Measurements from ENCODE around the gene TBC1D5. TPM values are rescaled to one million over a fixed set of nuclear protein-coding genes. Genes with fewer than 3 reads are reported as not detected.

TBC1D5 gene
- total RNA-seq, 1 experiment from 2014 or later = 43.3 TPM

- peaks cover 11% of the 10 kb centered on the region for H3K4me1 Mint-ChIP-seq (ENCODE audit: insufficient read depth, unreplicated experiment)
- no peaks in the 10 kb centered on the region for H3K27me3 Mint-ChIP-seq (ENCODE audit: insufficient read depth, unreplicated experiment)
- no TSS peak for BruUV-seq (replicated peaks)
Measured at GRCh38 chr3:17577796-17578520, 164.5 kb downstream of the TBC1D5 start.

DNA sequence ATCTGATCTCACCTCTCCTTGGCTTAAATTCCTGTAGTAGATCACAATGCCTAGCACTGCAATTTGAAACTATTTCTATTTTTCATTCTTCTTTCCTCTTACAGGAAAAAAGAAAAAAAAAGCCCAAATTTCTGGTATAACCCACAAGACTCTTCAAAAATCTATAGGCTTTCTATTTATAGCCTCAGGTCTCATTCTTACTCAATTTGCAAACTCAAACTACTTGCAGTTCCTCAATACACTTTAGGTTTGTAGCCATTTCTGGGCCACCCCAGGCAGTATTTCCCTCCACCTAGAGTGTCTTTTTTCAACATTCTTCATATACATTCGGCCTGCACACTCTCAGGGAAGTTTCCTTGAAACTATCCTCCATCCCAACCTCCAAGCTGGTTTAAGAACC, 169.0 kb downstream of the TBC1D5 start:
- peaks cover 9% of the 10 kb centered on the region for H3K4me1 Mint-ChIP-seq (ENCODE audit: insufficient read depth, unreplicated experiment)
- no peaks in the 10 kb centered on the region for H3K9me3 Mint-ChIP-seq (ENCODE audit: unreplicated experiment)
- DNase-seq (ENCODE audit: unreplicated experiment) = no peak
- no peak overlapping the region for H3K4me3 Mint-ChIP-seq (ENCODE audit: unreplicated experiment)
- POLR2A ChIA-PET = no interaction called here
- TF ChIP-seq, protein P1, sequence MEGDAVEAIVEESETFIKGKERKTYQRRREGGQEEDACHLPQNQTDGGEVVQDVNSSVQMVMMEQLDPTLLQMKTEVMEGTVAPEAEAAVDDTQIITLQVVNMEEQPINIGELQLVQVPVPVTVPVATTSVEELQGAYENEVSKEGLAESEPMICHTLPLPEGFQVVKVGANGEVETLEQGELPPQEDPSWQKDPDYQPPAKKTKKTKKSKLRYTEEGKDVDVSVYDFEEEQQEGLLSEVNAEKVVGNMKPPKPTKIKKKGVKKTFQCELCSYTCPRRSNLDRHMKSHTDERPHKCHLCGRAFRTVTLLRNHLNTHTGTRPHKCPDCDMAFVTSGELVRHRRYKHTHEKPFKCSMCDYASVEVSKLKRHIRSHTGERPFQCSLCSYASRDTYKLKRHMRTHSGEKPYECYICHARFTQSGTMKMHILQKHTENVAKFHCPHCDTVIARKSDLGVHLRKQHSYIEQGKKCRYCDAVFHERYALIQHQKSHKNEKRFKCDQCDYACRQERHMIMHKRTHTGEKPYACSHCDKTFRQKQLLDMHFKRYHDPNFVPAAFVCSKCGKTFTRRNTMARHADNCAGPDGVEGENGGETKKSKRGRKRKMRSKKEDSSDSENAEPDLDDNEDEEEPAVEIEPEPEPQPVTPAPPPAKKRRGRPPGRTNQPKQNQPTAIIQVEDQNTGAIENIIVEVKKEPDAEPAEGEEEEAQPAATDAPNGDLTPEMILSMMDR (IDR thresholded peaks at IDR 0.05; ENCODE audit: unreplicated experiment) = no peak
- H3K27me3 Mint-ChIP-seq (ENCODE audit: insufficient read depth, unreplicated experiment) = no peaks in the 10 kb centered on the region
- CTCF ChIA-PET = no interaction called here
- intact Hi-C loops (cut with micrococcal nuclease) = no loop called here
- H3K27ac Mint-ChIP-seq (ENCODE audit: low read depth, unreplicated experiment) = no peak overlapping the region
- H3K36me3 Mint-ChIP-seq (ENCODE audit: insufficient read depth, unreplicated experiment) = no peaks in the 10 kb centered on the region
- BruUV-seq (replicated peaks) = no TSS peak

More at GRCh38 chr3:17577796-17578520, 164.5 kb downstream of the TBC1D5 start:
- ChIA-PET POLR2A (interaction anchor here (0.7 to 1.2 kb wide), 2 partner anchors 54 to 164 kb away, joined by 3 to 4 read pairs; partner anchors contain the start of gene TBC1D5), CTCF (no interaction called here)
- Mint-ChIP-seq H3K27ac (ENCODE audit: low read depth, unreplicated experiment) (no peak overlapping the region), H3K36me3 (ENCODE audit: insufficient read depth, unreplicated experiment) (no peaks in the 10 kb centered on the region), H3K4me3 (ENCODE audit: unreplicated experiment) (no peak overlapping the region), H3K9me3 (ENCODE audit: unreplicated experiment) (no peaks in the 10 kb centered on the region)
- TF ChIP-seq, protein P1 (IDR thresholded peaks at IDR 0.05; ENCODE audit: unreplicated experiment) = no peak
- intact Hi-C loops (cut with micrococcal nuclease) = no loop called here
- peak; percentile 51 for DNase-seq (ENCODE audit: unreplicated experiment)

DNA sequence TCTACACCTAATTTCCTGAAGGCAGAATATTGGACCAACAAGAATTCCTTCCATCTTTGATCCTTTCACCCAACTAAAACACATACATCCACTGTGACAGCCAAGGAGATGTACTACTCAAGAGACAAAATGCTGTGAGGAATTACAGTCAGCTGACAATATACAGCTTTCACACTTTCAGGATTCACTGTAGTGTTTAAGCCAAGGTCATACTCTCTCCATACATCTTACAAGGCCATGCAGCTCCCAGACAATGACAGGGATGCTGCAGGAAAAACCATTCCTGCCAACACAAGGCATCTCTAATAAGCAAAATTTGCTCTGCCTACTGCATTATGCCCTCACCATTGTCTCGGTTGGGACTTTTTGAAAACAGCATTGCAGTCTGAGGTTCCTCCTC, 170.7 kb downstream of the TBC1D5 start:
- ChIA-PET POLR2A (interaction anchor here (0.6 kb wide), 1 partner anchor 715 kb away, joined by 3 read pairs; no protein-coding TSS in a partner anchor), CTCF (no interaction called here)
- no TSS peak for BruUV-seq (replicated peaks)
- Mint-ChIP-seq H3K36me3 (ENCODE audit: insufficient read depth, unreplicated experiment) (no peaks in the 10 kb centered on the region), H3K27ac (ENCODE audit: low read depth, unreplicated experiment) (no peak overlapping the region), H3K27me3 (ENCODE audit: insufficient read depth, unreplicated experiment) (no peaks in the 10 kb centered on the region), H3K4me1 (ENCODE audit: insufficient read depth, unreplicated experiment) (no peaks in the 10 kb centered on the region), H3K4me3 (ENCODE audit: unreplicated experiment) (no peak overlapping the region), H3K9me3 (ENCODE audit: unreplicated experiment) (no peaks in the 10 kb centered on the region)
- intact Hi-C loops (cut with micrococcal nuclease) = no loop called here
- TF ChIP-seq, protein P1 (IDR thresholded peaks at IDR 0.05; ENCODE audit: unreplicated experiment) = no peak
- no peak for DNase-seq (ENCODE audit: unreplicated experiment)

DNA sequence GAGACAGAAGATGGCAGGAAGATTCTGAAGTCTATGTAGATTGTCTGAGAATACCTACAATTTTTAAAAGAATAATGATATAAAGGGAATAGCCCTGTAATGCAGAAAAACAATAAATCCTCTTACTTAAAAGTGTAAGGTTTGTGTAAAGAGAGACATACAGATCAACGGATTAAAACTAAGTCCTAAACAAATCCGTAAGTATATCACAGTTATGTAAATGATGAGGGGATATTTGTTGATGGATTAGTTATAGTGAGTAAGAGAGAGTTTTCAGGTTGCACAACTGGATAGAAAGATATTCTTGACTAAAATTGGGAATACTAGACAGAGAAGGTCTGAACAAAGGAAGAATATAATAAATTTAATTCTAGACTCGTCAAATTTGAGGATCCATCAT, 179.6 kb downstream of the TBC1D5 start:
- H3K4me1 Mint-ChIP-seq (ENCODE audit: insufficient read depth, unreplicated experiment) = no peaks in the 10 kb centered on the region
- BruUV-seq (replicated peaks) = no TSS peak
- H3K4me3 Mint-ChIP-seq (ENCODE audit: unreplicated experiment) = no peak overlapping the region
- ChIA-PET CTCF (no interaction called here), POLR2A (no interaction called here)
- no peak overlapping the region for H3K27ac Mint-ChIP-seq (ENCODE audit: low read depth, unreplicated experiment)
- no peaks in the 10 kb centered on the region for H3K9me3 Mint-ChIP-seq (ENCODE audit: unreplicated experiment)
- no peak for DNase-seq (ENCODE audit: unreplicated experiment)
- no peaks in the 10 kb centered on the region for H3K27me3 Mint-ChIP-seq (ENCODE audit: insufficient read depth, unreplicated experiment)
- TF ChIP-seq, protein P1 (IDR thresholded peaks at IDR 0.05; ENCODE audit: unreplicated experiment) = no peak
- H3K36me3 Mint-ChIP-seq (ENCODE audit: insufficient read depth, unreplicated experiment) = no peaks in the 10 kb centered on the region
- intact Hi-C loops (cut with micrococcal nuclease) = no loop called here
